HepG2 (cell line): Measurements from ENCODE around the gene RERE. TPM values are rescaled to one million over a fixed set of nuclear protein-coding genes. Genes with fewer than 3 reads are reported as not detected.

Experiments
- KDM3A ChIP-seq: IDR thresholded peaks from 2 replicates; pipeline ENCODE4 v1.6.1; 2018; ENCODE audit warnings: low read depth, missing compliant biosample characterization
- KDM4B ChIP-seq: sonication (generic); formaldehyde crosslinking; IDR thresholded peaks from 2 replicates; pipeline ENCODE4 v1.4.0; 2020; ENCODE audit warnings: missing genetic modification reagents
- POGZ ChIP-seq: sonication (generic); formaldehyde crosslinking; IDR thresholded peaks from 2 replicates; pipeline ENCODE4 v1.4.0; 2020; ENCODE audit warnings: mild to moderate bottlenecking, missing genetic modification reagents
- ZNF331 ChIP-seq: sonication (generic); formaldehyde crosslinking; IDR thresholded peaks from 2 replicates; pipeline ENCODE4 v1.4.0; 2020; ENCODE audit warnings: missing genetic modification reagents
- ZNF33B ChIP-seq: sonication (generic); formaldehyde crosslinking; IDR thresholded peaks from 2 replicates; pipeline ENCODE4 v1.5.1; 2020; ENCODE audit warnings: mild to moderate bottlenecking, missing genetic modification reagents
- ZNF431 ChIP-seq: sonication (generic); formaldehyde crosslinking; IDR thresholded peaks from 2 replicates; pipeline ENCODE4 v1.9.0; 2022; ENCODE audit warnings: missing genetic modification reagents, low read depth, mild to moderate bottlenecking, borderline replicate concordance
- ZNF776 ChIP-seq: sonication (generic); formaldehyde crosslinking; IDR thresholded peaks from 2 replicates; pipeline ENCODE4 v1.4.0; 2020; ENCODE audit warnings: mild to moderate bottlenecking, missing genetic modification reagents
- polyA plus RNA-seq, 8 experiments: library from polyadenylated mRNA; depleted of rRNA in 3 of 8; stranded (reverse) in 7 of 8; unstranded in 1 of 8; fragments of >200 nt; fragmentation: Illumina TruSeq in 4 of 8; extraction: Trizol in 4 of 8; gene quantifications; 2 replicates each; pipeline versions ENCODE4 v1.2.1 to v1.2.3, GENCODE V29; 2011 to 2016; ENCODE audit warnings: low read depth in 4 of 8, missing spikeins in 1 of 8, mixed read lengths in 1 of 8; ENCODE audit not compliant: insufficient read depth in 1 of 8
- total RNA-seq, 5 experiments: library from RNA; depleted of rRNA; stranded (reverse); fragments of >200 nt; fragmentation: Illumina TruSeq; extraction: Trizol; gene quantifications; 2 replicates each; pipeline ENCODE4 v1.2.3, GENCODE V29; 2016; ENCODE audit warnings: low read depth in 1 of 5
- TF ChIP-seq, protein P1 (sequence below): sonication (generic); formaldehyde crosslinking; IDR thresholded peaks from 2 replicates; pipeline ENCODE4 v1.4.0; 2020; ENCODE audit warnings: missing genetic modification reagents
- TF ChIP-seq, protein P2 (sequence below): sonication (generic); formaldehyde crosslinking; IDR thresholded peaks from 2 replicates; pipeline ENCODE4 v1.4.0; 2020; ENCODE audit warnings: missing genetic modification reagents, borderline replicate concordance
- TF ChIP-seq, protein P3 (sequence below): sonication (generic); formaldehyde crosslinking; IDR thresholded peaks from 2 replicates; pipeline ENCODE4 v1.4.0; 2020; ENCODE audit warnings: mild to moderate bottlenecking, missing genetic modification reagents
- TF ChIP-seq, protein P4 (sequence below): sonication (generic); formaldehyde crosslinking; IDR thresholded peaks from 2 replicates; pipeline ENCODE4 v1.4.0; 2020; ENCODE audit warnings: missing genetic modification reagents, low read depth, mild to moderate bottlenecking, borderline replicate concordance

RERE gene
- total and polyA plus RNA-seq, 2 of the 13 experiments (the other 11 are each of a cell fraction or from before 2014, with no cell fraction given): 18.3 to 21.9 TPM

DNA sequence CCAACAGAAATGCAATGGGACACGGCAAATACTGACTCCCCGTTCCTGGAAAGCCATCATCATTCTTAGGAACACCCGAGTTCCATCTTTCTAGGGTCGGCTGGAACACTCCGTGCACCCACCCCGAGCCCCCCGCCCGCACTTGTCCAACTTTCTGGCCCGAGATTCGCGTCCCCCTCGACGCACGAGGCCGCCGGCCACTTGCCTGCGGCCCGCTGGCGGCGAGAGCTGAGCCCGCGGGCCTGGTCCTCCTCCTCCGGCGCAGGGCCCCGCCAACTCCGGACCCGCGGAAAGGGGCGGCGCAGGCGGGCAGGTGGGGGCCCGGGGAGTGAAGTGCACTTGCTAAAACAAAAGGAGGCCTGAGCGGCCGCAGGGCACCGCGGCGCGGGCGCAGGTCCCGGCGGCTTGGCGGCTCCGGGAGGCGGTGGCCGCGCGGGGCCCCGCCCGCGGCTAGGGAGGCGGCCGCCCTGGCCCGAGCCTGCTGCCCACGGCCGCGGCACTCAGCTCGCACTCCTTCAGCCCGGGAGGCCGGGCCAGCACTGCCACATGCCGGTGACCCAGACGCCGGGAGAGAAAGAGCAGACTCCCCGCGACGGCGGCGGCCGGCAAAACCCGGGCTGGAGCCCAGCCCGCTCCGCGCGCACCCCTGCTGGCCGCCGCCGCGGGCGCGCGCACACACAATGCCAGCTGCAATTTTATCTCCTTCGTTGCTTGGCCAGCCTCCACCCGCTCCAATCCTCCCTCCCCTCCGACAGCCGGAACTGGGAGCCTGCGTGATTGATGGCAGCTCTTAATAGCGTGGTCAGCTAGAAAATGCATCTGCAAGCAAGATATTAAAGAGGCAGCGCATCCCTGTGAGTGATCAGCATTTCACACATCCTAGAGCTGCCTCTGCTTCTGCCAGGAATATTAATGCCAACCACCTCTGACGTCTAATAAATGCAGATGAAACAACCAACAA lies 114.3 kb downstream of the RERE start (continued):
- TF ChIP-seq, protein P1, sequence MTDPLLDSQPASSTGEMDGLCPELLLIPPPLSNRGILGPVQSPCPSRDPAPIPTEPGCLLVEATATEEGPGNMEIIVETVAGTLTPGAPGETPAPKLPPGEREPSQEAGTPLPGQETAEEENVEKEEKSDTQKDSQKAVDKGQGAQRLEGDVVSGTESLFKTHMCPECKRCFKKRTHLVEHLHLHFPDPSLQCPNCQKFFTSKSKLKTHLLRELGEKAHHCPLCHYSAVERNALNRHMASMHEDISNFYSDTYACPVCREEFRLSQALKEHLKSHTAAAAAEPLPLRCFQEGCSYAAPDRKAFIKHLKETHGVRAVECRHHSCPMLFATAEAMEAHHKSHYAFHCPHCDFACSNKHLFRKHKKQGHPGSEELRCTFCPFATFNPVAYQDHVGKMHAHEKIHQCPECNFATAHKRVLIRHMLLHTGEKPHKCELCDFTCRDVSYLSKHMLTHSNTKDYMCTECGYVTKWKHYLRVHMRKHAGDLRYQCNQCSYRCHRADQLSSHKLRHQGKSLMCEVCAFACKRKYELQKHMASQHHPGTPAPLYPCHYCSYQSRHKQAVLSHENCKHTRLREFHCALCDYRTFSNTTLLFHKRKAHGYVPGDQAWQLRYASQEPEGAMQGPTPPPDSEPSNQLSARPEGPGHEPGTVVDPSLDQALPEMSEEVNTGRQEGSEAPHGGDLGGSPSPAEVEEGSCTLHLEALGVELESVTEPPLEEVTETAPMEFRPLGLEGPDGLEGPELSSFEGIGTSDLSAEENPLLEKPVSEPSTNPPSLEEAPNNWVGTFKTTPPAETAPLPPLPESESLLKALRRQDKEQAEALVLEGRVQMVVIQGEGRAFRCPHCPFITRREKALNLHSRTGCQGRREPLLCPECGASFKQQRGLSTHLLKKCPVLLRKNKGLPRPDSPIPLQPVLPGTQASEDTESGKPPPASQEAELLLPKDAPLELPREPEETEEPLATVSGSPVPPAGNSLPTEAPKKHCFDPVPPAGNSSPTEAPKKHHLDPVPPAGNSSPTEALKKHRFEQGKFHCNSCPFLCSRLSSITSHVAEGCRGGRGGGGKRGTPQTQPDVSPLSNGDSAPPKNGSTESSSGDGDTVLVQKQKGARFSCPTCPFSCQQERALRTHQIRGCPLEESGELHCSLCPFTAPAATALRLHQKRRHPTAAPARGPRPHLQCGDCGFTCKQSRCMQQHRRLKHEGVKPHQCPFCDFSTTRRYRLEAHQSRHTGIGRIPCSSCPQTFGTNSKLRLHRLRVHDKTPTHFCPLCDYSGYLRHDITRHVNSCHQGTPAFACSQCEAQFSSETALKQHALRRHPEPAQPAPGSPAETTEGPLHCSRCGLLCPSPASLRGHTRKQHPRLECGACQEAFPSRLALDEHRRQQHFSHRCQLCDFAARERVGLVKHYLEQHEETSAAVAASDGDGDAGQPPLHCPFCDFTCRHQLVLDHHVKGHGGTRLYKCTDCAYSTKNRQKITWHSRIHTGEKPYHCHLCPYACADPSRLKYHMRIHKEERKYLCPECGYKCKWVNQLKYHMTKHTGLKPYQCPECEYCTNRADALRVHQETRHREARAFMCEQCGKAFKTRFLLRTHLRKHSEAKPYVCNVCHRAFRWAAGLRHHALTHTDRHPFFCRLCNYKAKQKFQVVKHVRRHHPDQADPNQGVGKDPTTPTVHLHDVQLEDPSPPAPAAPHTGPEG (CRISPR knock-in tag): 0 out of 2 replicates have a peak, but pooled peaks have one; percentile 35
- peak; percentile 66; the same call in 1 of the 2 replicates for TF ChIP-seq ZNF33B (CRISPR knock-in tag)
- TF ChIP-seq, protein P2, sequence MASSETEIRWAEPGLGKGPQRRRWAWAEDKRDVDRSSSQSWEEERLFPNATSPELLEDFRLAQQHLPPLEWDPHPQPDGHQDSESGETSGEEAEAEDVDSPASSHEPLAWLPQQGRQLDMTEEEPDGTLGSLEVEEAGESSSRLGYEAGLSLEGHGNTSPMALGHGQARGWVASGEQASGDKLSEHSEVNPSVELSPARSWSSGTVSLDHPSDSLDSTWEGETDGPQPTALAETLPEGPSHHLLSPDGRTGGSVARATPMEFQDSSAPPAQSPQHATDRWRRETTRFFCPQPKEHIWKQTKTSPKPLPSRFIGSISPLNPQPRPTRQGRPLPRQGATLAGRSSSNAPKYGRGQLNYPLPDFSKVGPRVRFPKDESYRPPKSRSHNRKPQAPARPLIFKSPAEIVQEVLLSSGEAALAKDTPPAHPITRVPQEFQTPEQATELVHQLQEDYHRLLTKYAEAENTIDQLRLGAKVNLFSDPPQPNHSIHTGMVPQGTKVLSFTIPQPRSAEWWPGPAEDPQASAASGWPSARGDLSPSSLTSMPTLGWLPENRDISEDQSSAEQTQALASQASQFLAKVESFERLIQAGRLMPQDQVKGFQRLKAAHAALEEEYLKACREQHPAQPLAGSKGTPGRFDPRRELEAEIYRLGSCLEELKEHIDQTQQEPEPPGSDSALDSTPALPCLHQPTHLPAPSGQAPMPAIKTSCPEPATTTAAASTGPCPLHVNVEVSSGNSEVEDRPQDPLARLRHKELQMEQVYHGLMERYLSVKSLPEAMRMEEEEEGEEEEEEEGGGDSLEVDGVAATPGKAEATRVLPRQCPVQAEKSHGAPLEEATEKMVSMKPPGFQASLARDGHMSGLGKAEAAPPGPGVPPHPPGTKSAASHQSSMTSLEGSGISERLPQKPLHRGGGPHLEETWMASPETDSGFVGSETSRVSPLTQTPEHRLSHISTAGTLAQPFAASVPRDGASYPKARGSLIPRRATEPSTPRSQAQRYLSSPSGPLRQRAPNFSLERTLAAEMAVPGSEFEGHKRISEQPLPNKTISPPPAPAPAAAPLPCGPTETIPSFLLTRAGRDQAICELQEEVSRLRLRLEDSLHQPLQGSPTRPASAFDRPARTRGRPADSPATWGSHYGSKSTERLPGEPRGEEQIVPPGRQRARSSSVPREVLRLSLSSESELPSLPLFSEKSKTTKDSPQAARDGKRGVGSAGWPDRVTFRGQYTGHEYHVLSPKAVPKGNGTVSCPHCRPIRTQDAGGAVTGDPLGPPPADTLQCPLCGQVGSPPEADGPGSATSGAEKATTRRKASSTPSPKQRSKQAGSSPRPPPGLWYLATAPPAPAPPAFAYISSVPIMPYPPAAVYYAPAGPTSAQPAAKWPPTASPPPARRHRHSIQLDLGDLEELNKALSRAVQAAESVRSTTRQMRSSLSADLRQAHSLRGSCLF (CRISPR knock-in tag): no peak
- TF ChIP-seq ZNF431 (CRISPR knock-in tag): peak; percentile 62; the same call in 1 of the 2 replicates
- TF ChIP-seq, protein P3, sequence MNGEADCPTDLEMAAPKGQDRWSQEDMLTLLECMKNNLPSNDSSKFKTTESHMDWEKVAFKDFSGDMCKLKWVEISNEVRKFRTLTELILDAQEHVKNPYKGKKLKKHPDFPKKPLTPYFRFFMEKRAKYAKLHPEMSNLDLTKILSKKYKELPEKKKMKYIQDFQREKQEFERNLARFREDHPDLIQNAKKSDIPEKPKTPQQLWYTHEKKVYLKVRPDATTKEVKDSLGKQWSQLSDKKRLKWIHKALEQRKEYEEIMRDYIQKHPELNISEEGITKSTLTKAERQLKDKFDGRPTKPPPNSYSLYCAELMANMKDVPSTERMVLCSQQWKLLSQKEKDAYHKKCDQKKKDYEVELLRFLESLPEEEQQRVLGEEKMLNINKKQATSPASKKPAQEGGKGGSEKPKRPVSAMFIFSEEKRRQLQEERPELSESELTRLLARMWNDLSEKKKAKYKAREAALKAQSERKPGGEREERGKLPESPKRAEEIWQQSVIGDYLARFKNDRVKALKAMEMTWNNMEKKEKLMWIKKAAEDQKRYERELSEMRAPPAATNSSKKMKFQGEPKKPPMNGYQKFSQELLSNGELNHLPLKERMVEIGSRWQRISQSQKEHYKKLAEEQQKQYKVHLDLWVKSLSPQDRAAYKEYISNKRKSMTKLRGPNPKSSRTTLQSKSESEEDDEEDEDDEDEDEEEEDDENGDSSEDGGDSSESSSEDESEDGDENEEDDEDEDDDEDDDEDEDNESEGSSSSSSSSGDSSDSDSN: peak; percentile 92
- TF ChIP-seq KDM4B (CRISPR knock-in tag): peak; percentile 33; the same call in 1 of the 2 replicates
- TF ChIP-seq, protein P4, sequence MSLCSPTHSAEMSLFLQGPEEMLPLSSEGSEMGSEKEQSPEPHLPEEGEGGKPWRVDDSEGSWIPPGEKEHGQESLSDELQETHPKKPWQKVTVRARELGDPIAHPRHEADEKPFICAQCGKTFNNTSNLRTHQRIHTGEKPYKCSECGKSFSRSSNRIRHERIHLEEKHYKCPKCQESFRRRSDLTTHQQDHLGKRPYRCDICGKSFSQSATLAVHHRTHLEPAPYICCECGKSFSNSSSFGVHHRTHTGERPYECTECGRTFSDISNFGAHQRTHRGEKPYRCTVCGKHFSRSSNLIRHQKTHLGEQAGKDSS (CRISPR knock-in tag): 0 out of 2 replicates have a peak, but pooled peaks have one; percentile 28
- TF ChIP-seq KDM3A (CRISPR knock-in tag): peak; percentile 34; the same call in 1 of the 2 replicates
- TF ChIP-seq ZNF776 (CRISPR knock-in tag): 0 out of 2 replicates have a peak, but pooled peaks have one; percentile 53
- TF ChIP-seq ZNF331 (CRISPR knock-in tag): peak; percentile 65
- TF ChIP-seq POGZ (CRISPR knock-in tag): peak; percentile 43; the same call in 1 of the 2 replicates
